Fibroblast of upper back skin (primary cell): Measurements from ENCODE around the gene FGD5.

Experiments used
- DNase-seq: peaks from one replicate; pipeline ENCODE4 v3.0.0-alpha.2; 2013

The FGD5 gene

GRCh38 chr3:14831916-14832450 lies 13.2 kb downstream of the FGD5 start:
- DNase-seq: no peak

- no peak for DNase-seq
Measured at GRCh38 chr3:14832975-14833722, 14.4 kb downstream of the FGD5 start.

- DNase-seq: no peak
Measured at GRCh38 chr3:14834121-14834520, 15.4 kb downstream of the FGD5 start.

GRCh38 chr3:14834807-14835466 lies 16.2 kb downstream of the FGD5 start:
- DNase-seq: no peak

GRCh38 chr3:14836049-14836468 lies 17.3 kb downstream of the FGD5 start:
- no peak for DNase-seq

- DNase-seq: no peak
Measured at GRCh38 chr3:14837186-14837877, 18.6 kb downstream of the FGD5 start.

GRCh38 chr3:14837878-14838258 lies 19.1 kb downstream of the FGD5 start:
- DNase-seq: no peak

GRCh38 chr3:14839236-14839635 lies 20.5 kb downstream of the FGD5 start:
- no peak for DNase-seq

- DNase-seq: no peak
Measured at GRCh38 chr3:14841836-14842235, 23.1 kb downstream of the FGD5 start.

GRCh38 chr3:14842277-14842676 lies 23.5 kb downstream of the FGD5 start:
- no peak for DNase-seq

- no peak for DNase-seq
Measured at GRCh38 chr3:14843321-14843720, 24.6 kb downstream of the FGD5 start.

- DNase-seq: no peak
Measured at GRCh38 chr3:14844386-14845170, 25.8 kb downstream of the FGD5 start.

GRCh38 chr3:14845180-14845579 lies 26.4 kb downstream of the FGD5 start:
- no peak for DNase-seq

GRCh38 chr3:14845826-14846225 lies 27.1 kb downstream of the FGD5 start:
- no peak for DNase-seq

- no peak for DNase-seq
Measured at GRCh38 chr3:14846226-14846880, 27.6 kb downstream of the FGD5 start.

GRCh38 chr3:14847613-14848541 lies 29.1 kb downstream of the FGD5 start:
- no peak for DNase-seq

GRCh38 chr3:14848906-14849305 lies 30.1 kb downstream of the FGD5 start:
- no peak for DNase-seq

- DNase-seq: no peak
Measured at GRCh38 chr3:14849638-14850230, 31.0 kb downstream of the FGD5 start.

GRCh38 chr3:14852058-14852594 lies 33.4 kb downstream of the FGD5 start:
- DNase-seq: no peak

GRCh38 chr3:14852717-14853116 lies 34.0 kb downstream of the FGD5 start:
- DNase-seq: no peak
